HepG2 (cell line): ENCODE measurements around the gene TPM2. TPM values are rescaled to one million over a fixed set of nuclear protein-coding genes. Genes with fewer than 3 reads are reported as not detected.

Experiments used
- ATAC-seq: fragments of 200-7000 bp; cut with Tn5 transposase; 3 replicates; pipeline ENCODE4 v1.9.1; 2020; ENCODE audit warnings: mild to moderate bottlenecking, moderate library complexity
- BruUV-seq: library from RNA; stranded (reverse); fragments of 400-500 nt; replicated peaks from 2 replicates; lab custom pipeline; 2021; lab: Mats Ljungman, UMichigan
- CTCF ChIA-PET: fragments of 300-600 bp; formaldehyde crosslinking; extraction: SDS; loops from one replicate; lab custom pipeline; 2021; ENCODE audit warnings: low total read pairs, inconsistent platforms, low intra/inter-chr PET ratio; lab: Yijun Ruan, JAX
- POLR2A ChIA-PET: fragments of 350-600 bp; sonication (Branson Sonifier 250); formaldehyde crosslinking; loops from one replicate; lab custom pipeline; 2020; ENCODE audit warnings: antibody characterized with exemption, inconsistent platforms; lab: Yijun Ruan, JAX
- DNase-seq: peaks from one replicate; pipeline ENCODE4 v3.0.0-alpha.2; 2015; ENCODE audit warnings: low spot score
- FAIRE-seq: peaks from 3 replicates; lab custom pipeline; 2011; peaks lifted over from hg19 to GRCh38; lab: Jason Lieb, UNC
- H2AFZ ChIP-seq: one replicate; pipeline ENCODE4 v1.6.1; 2011; ENCODE audit warnings: low read length, inconsistent platforms
- H3K27ac ChIP-seq: fragments of 300-600 bp; 3 replicates; pipeline ENCODE4 v1.8.0; 2011; ENCODE audit warnings: mixed run types, mild to moderate bottlenecking, mixed read lengths, low read length, inconsistent platforms; ENCODE audit not compliant: insufficient read depth; ENCODE audit errors: extremely low read length
- H3K27me3 ChIP-seq, 2 experiments: fragments of 200-600 bp in 1 of 2; 2 replicates in 1 of 2; 3 replicates in 1 of 2; pipeline versions ENCODE4 v1.6.0 to v1.8.0; 2011; ENCODE audit warnings: low read length in 2 of 2, mild to moderate bottlenecking in 2 of 2, moderate library complexity in 2 of 2, inconsistent platforms in 1 of 2; ENCODE audit not compliant: insufficient read depth in 2 of 2, control insufficient read depth in 1 of 2
- H3K36me3 ChIP-seq, 2 experiments: fragments of 200-600 bp in 1 of 2; replicated peaks in 1 of 2; 2 replicates in 1 of 2; 3 replicates in 1 of 2; pipeline versions ENCODE4 v1.5.1 to v1.8.0; 2011; ENCODE audit warnings: low read length in 2 of 2, inconsistent platforms in 1 of 2; ENCODE audit not compliant: insufficient read depth in 2 of 2, control insufficient read depth in 1 of 2
- H3K4me1 ChIP-seq: 2 replicates; pipeline ENCODE4 v1.5.1; 2012; ENCODE audit warnings: low read length, inconsistent platforms; ENCODE audit not compliant: insufficient read depth
- H3K4me2 ChIP-seq: 2 replicates; pipeline ENCODE4 v1.6.0; 2011; ENCODE audit warnings: low read depth, low read length, inconsistent platforms
- H3K4me3 ChIP-seq, 3 experiments: fragments of 200-600 bp in 1 of 3; sonication (generic), shearing (Covaris generic) in 1 of 3; replicated peaks in 1 of 3; 2 replicates each; pipeline ENCODE4 v1.5.1; 2011 to 2016; ENCODE audit warnings: low read length in 3 of 3, inconsistent platforms in 2 of 3, low read depth in 2 of 3, mild to moderate bottlenecking in 2 of 3, control low read depth in 1 of 3, mixed read lengths in 1 of 3; ENCODE audit not compliant: insufficient read depth in 1 of 3
- H3K79me2 ChIP-seq: one replicate; pipeline ENCODE4 v1.6.1; 2011; ENCODE audit warnings: low read length, inconsistent platforms; ENCODE audit not compliant: insufficient read depth
- H3K9ac ChIP-seq: 2 replicates; pipeline ENCODE4 v1.6.0; 2011; ENCODE audit warnings: mild to moderate bottlenecking, low read depth, low read length, inconsistent platforms; ENCODE audit not compliant: insufficient read depth
- H3K9me3 ChIP-seq: 2 replicates; pipeline ENCODE4 v1.5.1; 2012; ENCODE audit warnings: mild to moderate bottlenecking, low read length
- H4K20me1 ChIP-seq: 2 replicates; pipeline ENCODE4 v1.6.0; 2011; ENCODE audit warnings: inconsistent platforms, mild to moderate bottlenecking, low read length, moderate library complexity; ENCODE audit not compliant: insufficient read depth
- BCL6 ChIP-seq: IDR thresholded peaks from 2 replicates; pipeline ENCODE4 v1.6.1; 2016; ENCODE audit warnings: missing genetic modification reagents, missing compliant biosample characterization
- HIVEP1 ChIP-seq: sonication (generic); formaldehyde crosslinking; IDR thresholded peaks from 2 replicates; pipeline ENCODE4 v1.4.0; 2020; ENCODE audit warnings: mild to moderate bottlenecking, missing genetic modification reagents
- ISL2 ChIP-seq: sonication (generic); formaldehyde crosslinking; IDR thresholded peaks from 2 replicates; pipeline ENCODE4 v1.5.0; 2020; ENCODE audit warnings: missing genetic modification reagents
- POLR2G ChIP-seq: fragments of 200-400 bp; formaldehyde crosslinking; IDR thresholded peaks from 2 replicates; pipeline ENCODE4 v1.6.1; 2018; ENCODE audit warnings: mild to moderate bottlenecking, low read depth, low read length, moderate library complexity
- ZMYM3 ChIP-seq: sonication (generic); formaldehyde crosslinking; IDR thresholded peaks from 2 replicates; pipeline ENCODE4 v1.5.1; 2020; ENCODE audit warnings: mild to moderate bottlenecking, missing genetic modification reagents
- ZNF292 ChIP-seq: sonication (generic); formaldehyde crosslinking; IDR thresholded peaks from 2 replicates; pipeline ENCODE4 v1.8.1; 2022; ENCODE audit warnings: mild to moderate bottlenecking, low read depth, missing genetic modification reagents, borderline replicate concordance
- WGBS: methylation state at CpG from one replicate; pipeline ENCODE4 v1.1.6; 2017; ENCODE audit warnings: low lambda C conversion rate; 5-methylcytosine and 5-hydroxymethylcytosine counted together
- in situ Hi-C: cut with HindIII; loops from 2 replicates; pipeline ENCODE4 v1.10.0; 2017; ENCODE audit warnings: low pct_unique_long_range_greater_than_20kb; ENCODE audit not compliant: extremely low pct_ligation_motif_present
- intact Hi-C: fragments of 100-400 bp; cut with micrococcal nuclease; formaldehyde crosslinking; loops from one replicate; pipeline ENCODE4 v1.10.0; 2022; ENCODE audit not compliant: unreplicated experiment
- polyA plus RNA-seq, 8 experiments: library from polyadenylated mRNA; depleted of rRNA in 3 of 8; stranded (reverse) in 7 of 8; unstranded in 1 of 8; fragments of >200 nt; fragmentation: Illumina TruSeq in 4 of 8; extraction: Trizol in 4 of 8; gene quantifications; 2 replicates each; pipeline versions ENCODE4 v1.2.1 to v1.2.3, GENCODE V29; 2011 to 2016; ENCODE audit warnings: low read depth in 4 of 8, missing spikeins in 1 of 8, mixed read lengths in 1 of 8; ENCODE audit not compliant: insufficient read depth in 1 of 8
- total RNA-seq, 5 experiments: library from RNA; depleted of rRNA; stranded (reverse); fragments of >200 nt; fragmentation: Illumina TruSeq; extraction: Trizol; gene quantifications; 2 replicates each; pipeline ENCODE4 v1.2.3, GENCODE V29; 2016; ENCODE audit warnings: low read depth in 1 of 5
- TF ChIP-seq, protein P1 (sequence below): IDR thresholded peaks from 2 replicates; pipeline ENCODE4 v1.6.1; 2012; ENCODE audit warnings: low read depth, low read length, improper control_type of control experiment
- TF ChIP-seq, protein P2 (sequence below): sonication (generic); formaldehyde crosslinking; conservative IDR thresholded peaks from 2 replicates; pipeline ENCODE4 v1.4.0; 2020; ENCODE audit warnings: missing genetic modification reagents
- TF ChIP-seq, protein P3 (sequence below): IDR thresholded peaks from 2 replicates; pipeline ENCODE4 v1.6.1; 2016; ENCODE audit warnings: mild to moderate bottlenecking
- TF ChIP-seq, protein P4 (sequence below): sonication (generic); formaldehyde crosslinking; IDR thresholded peaks from 2 replicates; pipeline ENCODE4 v1.5.1; 2020; ENCODE audit warnings: mild to moderate bottlenecking, missing genetic modification reagents, borderline replicate concordance

Gene TPM2
- total and polyA plus RNA-seq, 2 of the 13 experiments (the other 11 are each of a cell fraction or from before 2014, with no cell fraction given) = 3.1 to 10.7 TPM

DNA sequence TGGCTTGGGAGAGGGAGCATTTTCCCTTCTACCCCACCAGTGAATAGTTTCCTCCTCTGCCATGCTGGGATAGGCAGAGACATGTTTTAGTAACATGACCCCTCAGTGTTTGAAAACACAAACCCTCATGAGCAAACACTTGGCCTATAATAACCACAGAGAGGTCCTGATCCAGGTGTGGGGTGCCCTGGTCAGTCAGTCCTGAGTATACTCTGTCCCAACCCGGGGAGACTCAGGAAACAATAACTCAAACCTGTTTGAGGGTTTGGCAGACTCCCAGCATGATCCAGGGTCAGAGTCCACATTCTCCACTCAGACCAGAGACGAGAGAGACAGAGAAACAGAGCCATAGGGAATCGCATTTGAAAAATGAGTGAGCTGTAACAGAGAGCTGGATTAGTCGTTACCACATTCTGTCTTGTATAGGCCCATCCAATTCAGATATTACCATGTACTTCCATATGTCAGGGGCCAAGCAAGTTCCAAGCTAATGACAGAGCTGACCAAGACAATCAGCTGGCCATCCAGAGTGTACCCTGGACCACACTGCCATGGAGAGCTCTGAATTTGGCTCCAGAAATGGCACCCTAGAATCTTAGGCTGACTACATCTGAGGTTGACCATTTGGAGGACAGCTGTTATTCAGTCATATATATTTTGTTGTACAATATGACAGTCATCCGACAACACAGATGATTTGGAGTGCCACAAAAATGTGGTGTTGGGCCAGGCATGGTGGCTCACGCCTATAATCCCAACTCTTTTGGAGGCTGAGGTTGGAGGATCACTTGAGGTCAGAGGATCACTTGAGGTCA lies 20.2 kb downstream of the TPM2 start:
- DNase-seq = peak; percentile 98
- peak; percentile 100 for FAIRE-seq
- Histone ChIP-seq H3K27ac (peak overlapping the region; percentile 69), H3K4me2 (peak overlapping the region; percentile 69), H3K27me3 (no peaks in the 10 kb centered on the region), H3K9me3 (no peaks in the 10 kb centered on the region), H4K20me1 (no peaks in the 10 kb centered on the region), H3K36me3 (no peaks in the 10 kb centered on the region), H3K4me3 (peak overlapping the region in 1 of 3 experiments; percentile 13; a peak in 1 of 6 replicates), H3K4me1 (peaks cover 77% of the 10 kb centered on the region), H3K79me2 (peaks cover 3% of the 10 kb centered on the region), H2AFZ (peak overlapping the region; percentile 15), H3K9ac (peak overlapping the region; percentile 37)
- in situ Hi-C loops (loop anchor here (5.0 kb wide), 1 partner anchor 58 kb away; no protein-coding TSS in a partner anchor), intact Hi-C loops (loop anchor here (1.0 kb wide), 2 partner anchors 11 to 22 kb away; partner anchors contain the start of genes CCDC107 and RMRP)
- CTCF ChIA-PET = no interaction called here
- BruUV-seq = no TSS peak
- WGBS = 30% methylated on average over 6 of the region's 6 CpGs
- peak; percentile 81 for ATAC-seq
- POLR2A ChIA-PET = interaction anchor here (0.9 to 3.3 kb wide), 14 partner anchors 8 to 145 kb away, joined by 3 to 29 read pairs (median 6); partner anchors contain the start of genes CCDC107, CREB3, HINT2 and RMRP
- TF ChIP-seq, protein P1, sequence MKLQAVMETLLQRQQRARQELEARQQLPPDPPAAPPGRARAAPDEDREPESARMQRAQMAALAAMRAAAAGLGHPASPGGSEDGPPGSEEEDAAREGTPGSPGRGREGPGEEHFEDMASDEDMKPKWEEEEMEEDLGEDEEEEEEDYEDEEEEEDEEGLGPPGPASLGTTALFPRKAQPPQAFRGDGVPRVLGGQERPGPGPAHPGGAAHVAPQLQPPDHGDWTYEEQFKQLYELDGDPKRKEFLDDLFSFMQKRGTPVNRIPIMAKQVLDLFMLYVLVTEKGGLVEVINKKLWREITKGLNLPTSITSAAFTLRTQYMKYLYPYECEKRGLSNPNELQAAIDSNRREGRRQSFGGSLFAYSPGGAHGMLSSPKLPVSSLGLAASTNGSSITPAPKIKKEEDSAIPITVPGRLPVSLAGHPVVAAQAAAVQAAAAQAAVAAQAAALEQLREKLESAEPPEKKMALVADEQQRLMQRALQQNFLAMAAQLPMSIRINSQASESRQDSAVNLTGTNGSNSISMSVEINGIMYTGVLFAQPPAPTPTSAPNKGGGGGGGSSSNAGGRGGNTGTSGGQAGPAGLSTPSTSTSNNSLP = no peak
- TF ChIP-seq POLR2G = 0 out of 2 replicates have a peak, but pooled peaks have one; percentile 36
- TF ChIP-seq HIVEP1 = no peak
- TF ChIP-seq ISL2 (CRISPR knock-in tag) = 0 out of 2 replicates have a peak, but pooled peaks have one; percentile 26
- TF ChIP-seq, protein P2, sequence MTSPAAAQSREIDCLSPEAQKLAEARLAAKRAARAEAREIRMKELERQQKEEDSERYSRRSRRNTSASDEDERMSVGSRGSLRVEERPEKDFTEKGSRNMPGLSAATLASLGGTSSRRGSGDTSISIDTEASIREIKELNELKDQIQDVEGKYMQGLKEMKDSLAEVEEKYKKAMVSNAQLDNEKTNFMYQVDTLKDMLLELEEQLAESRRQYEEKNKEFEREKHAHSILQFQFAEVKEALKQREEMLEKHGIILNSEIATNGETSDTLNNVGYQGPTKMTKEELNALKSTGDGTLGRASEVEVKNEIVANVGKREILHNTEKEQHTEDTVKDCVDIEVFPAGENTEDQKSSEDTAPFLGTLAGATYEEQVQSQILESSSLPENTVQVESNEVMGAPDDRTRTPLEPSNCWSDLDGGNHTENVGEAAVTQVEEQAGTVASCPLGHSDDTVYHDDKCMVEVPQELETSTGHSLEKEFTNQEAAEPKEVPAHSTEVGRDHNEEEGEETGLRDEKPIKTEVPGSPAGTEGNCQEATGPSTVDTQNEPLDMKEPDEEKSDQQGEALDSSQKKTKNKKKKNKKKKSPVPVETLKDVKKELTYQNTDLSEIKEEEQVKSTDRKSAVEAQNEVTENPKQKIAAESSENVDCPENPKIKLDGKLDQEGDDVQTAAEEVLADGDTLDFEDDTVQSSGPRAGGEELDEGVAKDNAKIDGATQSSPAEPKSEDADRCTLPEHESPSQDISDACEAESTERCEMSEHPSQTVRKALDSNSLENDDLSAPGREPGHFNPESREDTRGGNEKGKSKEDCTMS (CRISPR knock-in tag) = no peak
- TF ChIP-seq ZMYM3 (CRISPR knock-in tag) = peak; percentile 75
- TF ChIP-seq, protein P3, sequence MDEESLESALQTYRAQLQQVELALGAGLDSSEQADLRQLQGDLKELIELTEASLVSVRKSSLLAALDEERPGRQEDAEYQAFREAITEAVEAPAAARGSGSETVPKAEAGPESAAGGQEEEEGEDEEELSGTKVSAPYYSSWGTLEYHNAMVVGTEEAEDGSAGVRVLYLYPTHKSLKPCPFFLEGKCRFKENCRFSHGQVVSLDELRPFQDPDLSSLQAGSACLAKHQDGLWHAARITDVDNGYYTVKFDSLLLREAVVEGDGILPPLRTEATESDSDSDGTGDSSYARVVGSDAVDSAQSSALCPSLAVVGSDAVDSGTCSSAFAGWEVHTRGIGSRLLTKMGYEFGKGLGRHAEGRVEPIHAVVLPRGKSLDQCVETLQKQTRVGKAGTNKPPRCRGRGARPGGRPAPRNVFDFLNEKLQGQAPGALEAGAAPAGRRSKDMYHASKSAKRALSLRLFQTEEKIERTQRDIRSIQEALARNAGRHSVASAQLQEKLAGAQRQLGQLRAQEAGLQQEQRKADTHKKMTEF (CRISPR knock-in tag) = peak; percentile 66
- TF ChIP-seq BCL6 (CRISPR knock-in tag) = 0 out of 2 replicates have a peak, but pooled peaks have one; percentile 22
- TF ChIP-seq, protein P4, sequence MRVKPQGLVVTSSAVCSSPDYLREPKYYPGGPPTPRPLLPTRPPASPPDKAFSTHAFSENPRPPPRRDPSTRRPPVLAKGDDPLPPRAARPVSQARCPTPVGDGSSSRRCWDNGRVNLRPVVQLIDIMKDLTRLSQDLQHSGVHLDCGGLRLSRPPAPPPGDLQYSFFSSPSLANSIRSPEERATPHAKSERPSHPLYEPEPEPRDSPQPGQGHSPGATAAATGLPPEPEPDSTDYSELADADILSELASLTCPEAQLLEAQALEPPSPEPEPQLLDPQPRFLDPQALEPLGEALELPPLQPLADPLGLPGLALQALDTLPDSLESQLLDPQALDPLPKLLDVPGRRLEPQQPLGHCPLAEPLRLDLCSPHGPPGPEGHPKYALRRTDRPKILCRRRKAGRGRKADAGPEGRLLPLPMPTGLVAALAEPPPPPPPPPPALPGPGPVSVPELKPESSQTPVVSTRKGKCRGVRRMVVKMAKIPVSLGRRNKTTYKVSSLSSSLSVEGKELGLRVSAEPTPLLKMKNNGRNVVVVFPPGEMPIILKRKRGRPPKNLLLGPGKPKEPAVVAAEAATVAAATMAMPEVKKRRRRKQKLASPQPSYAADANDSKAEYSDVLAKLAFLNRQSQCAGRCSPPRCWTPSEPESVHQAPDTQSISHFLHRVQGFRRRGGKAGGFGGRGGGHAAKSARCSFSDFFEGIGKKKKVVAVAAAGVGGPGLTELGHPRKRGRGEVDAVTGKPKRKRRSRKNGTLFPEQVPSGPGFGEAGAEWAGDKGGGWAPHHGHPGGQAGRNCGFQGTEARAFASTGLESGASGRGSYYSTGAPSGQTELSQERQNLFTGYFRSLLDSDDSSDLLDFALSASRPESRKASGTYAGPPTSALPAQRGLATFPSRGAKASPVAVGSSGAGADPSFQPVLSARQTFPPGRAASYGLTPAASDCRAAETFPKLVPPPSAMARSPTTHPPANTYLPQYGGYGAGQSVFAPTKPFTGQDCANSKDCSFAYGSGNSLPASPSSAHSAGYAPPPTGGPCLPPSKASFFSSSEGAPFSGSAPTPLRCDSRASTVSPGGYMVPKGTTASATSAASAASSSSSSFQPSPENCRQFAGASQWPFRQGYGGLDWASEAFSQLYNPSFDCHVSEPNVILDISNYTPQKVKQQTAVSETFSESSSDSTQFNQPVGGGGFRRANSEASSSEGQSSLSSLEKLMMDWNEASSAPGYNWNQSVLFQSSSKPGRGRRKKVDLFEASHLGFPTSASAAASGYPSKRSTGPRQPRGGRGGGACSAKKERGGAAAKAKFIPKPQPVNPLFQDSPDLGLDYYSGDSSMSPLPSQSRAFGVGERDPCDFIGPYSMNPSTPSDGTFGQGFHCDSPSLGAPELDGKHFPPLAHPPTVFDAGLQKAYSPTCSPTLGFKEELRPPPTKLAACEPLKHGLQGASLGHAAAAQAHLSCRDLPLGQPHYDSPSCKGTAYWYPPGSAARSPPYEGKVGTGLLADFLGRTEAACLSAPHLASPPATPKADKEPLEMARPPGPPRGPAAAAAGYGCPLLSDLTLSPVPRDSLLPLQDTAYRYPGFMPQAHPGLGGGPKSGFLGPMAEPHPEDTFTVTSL (CRISPR knock-in tag) = peak; percentile 73; the same call in 1 of the 2 replicates
- TF ChIP-seq ZNF292 = peak; percentile 72; the same call in 1 of the 2 replicates
